ENCODE data around the gene SPRN.

SPRN gene

DNA sequence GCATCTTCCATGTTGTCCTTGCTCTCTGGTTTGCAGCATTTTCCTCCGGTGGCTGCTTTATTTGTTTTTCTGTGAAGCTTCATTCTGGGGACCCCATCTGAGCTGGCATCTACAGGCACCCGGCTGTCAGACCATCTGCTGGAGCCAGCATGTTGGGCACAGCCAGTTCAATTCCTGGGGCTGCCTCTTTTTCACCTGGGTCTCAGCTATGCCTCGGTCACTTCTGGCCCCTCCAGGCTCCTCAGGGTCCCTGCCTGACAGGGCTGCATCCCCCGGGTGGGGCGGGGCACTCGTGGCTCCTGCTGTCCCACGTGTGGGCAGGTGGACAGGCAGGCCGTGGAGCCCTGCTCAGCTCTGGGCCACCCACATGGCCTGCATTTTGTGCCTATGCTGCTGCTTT is 37.4 kb upstream of the SPRN start:
- no peak for TF ChIP-seq POLR2AphosphoS5 (IDR thresholded peaks at IDR 0.05; ENCODE audit: low read depth, low read length)
- no peak for TF ChIP-seq SIN3A (IDR thresholded peaks at IDR 0.05; ENCODE audit: borderline replicate concordance, insufficient read depth, low read length)
- no peak for TF ChIP-seq TAF1 (IDR thresholded peaks at IDR 0.05; ENCODE audit: borderline replicate concordance, insufficient read depth, low read length)
- TF ChIP-seq, protein P1, sequence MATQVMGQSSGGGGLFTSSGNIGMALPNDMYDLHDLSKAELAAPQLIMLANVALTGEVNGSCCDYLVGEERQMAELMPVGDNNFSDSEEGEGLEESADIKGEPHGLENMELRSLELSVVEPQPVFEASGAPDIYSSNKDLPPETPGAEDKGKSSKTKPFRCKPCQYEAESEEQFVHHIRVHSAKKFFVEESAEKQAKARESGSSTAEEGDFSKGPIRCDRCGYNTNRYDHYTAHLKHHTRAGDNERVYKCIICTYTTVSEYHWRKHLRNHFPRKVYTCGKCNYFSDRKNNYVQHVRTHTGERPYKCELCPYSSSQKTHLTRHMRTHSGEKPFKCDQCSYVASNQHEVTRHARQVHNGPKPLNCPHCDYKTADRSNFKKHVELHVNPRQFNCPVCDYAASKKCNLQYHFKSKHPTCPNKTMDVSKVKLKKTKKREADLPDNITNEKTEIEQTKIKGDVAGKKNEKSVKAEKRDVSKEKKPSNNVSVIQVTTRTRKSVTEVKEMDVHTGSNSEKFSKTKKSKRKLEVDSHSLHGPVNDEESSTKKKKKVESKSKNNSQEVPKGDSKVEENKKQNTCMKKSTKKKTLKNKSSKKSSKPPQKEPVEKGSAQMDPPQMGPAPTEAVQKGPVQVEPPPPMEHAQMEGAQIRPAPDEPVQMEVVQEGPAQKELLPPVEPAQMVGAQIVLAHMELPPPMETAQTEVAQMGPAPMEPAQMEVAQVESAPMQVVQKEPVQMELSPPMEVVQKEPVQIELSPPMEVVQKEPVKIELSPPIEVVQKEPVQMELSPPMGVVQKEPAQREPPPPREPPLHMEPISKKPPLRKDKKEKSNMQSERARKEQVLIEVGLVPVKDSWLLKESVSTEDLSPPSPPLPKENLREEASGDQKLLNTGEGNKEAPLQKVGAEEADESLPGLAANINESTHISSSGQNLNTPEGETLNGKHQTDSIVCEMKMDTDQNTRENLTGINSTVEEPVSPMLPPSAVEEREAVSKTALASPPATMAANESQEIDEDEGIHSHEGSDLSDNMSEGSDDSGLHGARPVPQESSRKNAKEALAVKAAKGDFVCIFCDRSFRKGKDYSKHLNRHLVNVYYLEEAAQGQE (IDR thresholded peaks at IDR 0.05; ENCODE audit: insufficient read depth in 1 of 2, low read depth in 2 of 2, low read length in 2 of 2) = no peak
- no peak for TF ChIP-seq FOXP2 (optimal IDR thresholded peaks at IDR 0.05; ENCODE audit: borderline replicate concordance, extremely low read depth, extremely low read length, insufficient read depth)

DNA sequence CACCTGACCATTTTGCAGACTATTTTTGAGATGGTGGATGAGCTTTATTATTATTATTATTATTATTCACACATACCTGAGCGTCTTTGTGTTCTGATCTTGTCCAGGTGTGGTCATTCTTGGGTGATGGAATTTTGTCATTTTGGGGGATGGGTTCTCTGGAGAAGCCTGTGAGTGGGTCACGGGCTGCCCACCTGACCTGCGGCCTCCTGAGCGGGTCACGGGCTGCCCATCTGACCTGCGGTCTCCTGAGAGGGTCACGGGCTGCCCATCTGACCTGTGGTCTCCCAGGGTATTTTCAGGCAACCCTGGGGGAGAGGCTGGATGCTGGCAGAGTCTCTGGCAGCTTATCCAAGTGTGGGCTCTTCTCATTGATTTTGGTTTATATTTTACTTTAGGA is 36.6 kb upstream of the SPRN start:
- TF ChIP-seq, protein P1 (IDR thresholded peaks at IDR 0.05; ENCODE audit: insufficient read depth in 1 of 2, low read depth in 2 of 2, low read length in 2 of 2) = no peak
- TF ChIP-seq FOXP2 (optimal IDR thresholded peaks at IDR 0.05; ENCODE audit: borderline replicate concordance, extremely low read depth, extremely low read length, insufficient read depth) (no peak), SIN3A (IDR thresholded peaks at IDR 0.05; ENCODE audit: borderline replicate concordance, insufficient read depth, low read length) (no peak), POLR2AphosphoS5 (IDR thresholded peaks at IDR 0.05; ENCODE audit: low read depth, low read length) (no peak), TAF1 (IDR thresholded peaks at IDR 0.05; ENCODE audit: borderline replicate concordance, insufficient read depth, low read length) (no peak)

DNA sequence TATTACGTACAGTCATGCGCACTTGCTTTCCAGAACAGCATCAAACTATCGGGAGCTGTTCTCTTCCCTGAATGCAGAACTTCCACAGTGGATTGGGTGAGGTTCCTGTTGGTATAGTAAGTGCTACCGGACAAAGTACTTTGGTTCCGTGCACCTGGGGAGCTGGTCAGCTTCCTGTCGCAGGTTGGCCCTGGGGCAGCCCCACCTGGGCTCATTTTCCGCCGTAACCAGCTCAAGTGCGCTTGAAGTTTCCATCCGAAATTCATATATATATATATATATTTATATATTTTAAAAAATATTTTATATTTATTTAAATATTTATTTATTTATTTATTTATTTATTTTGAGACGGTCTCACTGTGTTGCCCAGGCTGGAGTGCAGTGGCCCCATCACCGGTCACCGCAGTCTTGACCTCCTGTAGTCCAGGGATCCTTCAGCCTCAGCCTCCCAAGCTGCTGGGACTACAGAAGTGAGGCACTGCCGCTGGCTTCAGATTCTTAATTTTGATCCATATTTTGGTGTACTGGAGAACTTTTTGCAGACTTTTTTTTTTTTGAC is 35.9 kb upstream of the SPRN start:
- TF ChIP-seq SIN3A (IDR thresholded peaks at IDR 0.05; ENCODE audit: borderline replicate concordance, insufficient read depth, low read length) (no peak), POLR2AphosphoS5 (IDR thresholded peaks at IDR 0.05; ENCODE audit: low read depth, low read length) (no peak), TAF1 (IDR thresholded peaks at IDR 0.05; ENCODE audit: borderline replicate concordance, insufficient read depth, low read length) (no peak), FOXP2 (optimal IDR thresholded peaks at IDR 0.05; ENCODE audit: borderline replicate concordance, extremely low read depth, extremely low read length, insufficient read depth) (no peak)
- TF ChIP-seq, protein P1 (IDR thresholded peaks at IDR 0.05; ENCODE audit: insufficient read depth in 1 of 2, low read depth in 2 of 2, low read length in 2 of 2) = no peak

DNA sequence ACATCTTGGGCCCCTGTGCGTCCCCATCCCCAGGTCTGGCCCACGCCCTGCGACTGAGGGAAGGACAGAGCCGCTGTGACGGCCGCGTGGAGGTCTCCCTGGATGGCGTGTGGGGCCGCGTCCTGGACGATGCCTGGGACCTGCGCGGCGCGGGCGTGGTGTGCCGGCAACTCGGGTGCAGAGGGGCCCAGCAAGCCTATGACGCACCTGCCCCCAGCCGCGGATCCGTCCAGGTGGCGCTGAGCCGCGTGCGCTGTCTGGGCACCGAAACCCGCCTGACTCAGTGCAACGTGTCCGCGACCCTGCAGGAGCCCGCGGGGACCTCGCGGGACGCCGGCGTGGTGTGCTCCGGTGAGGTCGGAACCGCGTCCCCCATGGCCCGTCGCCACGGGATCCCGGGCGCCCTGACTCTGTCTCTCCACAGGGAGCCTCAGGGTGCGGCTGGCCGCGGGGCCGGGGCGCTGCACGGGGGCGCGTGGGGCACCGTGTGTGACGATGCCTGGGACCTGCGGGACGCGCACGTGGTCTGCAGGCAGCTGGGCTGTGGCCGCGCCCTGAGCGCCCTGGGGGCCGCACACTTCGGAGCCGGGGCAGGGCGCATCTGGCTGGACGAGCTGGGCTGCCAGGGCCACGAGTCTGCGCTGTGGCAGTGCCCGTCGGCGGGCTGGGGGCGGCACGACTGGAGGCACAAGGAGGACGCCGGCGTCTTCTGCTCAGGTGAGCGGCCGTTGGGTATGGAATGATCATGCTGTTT is 35.2 kb upstream of the SPRN start:
- TF ChIP-seq SIN3A (IDR thresholded peaks at IDR 0.05; ENCODE audit: borderline replicate concordance, insufficient read depth, low read length) = no peak
- TF ChIP-seq POLR2AphosphoS5 (IDR thresholded peaks at IDR 0.05; ENCODE audit: low read depth, low read length) = no peak
- TF ChIP-seq, protein P1 (IDR thresholded peaks at IDR 0.05; ENCODE audit: insufficient read depth in 1 of 2, low read depth in 2 of 2, low read length in 2 of 2) = no peak
- TF ChIP-seq FOXP2 (optimal IDR thresholded peaks at IDR 0.05; ENCODE audit: borderline replicate concordance, extremely low read depth, extremely low read length, insufficient read depth) = no peak
- no peak for TF ChIP-seq TAF1 (IDR thresholded peaks at IDR 0.05; ENCODE audit: borderline replicate concordance, insufficient read depth, low read length)
